Esophagus squamous epithelium (tissue), 5 donors: ENCODE data around the gene MELK. TPM values are rescaled to one million over a fixed set of nuclear protein-coding genes. Genes with fewer than 3 reads are reported as not detected.

Experiments used
- DNase-seq: peaks from one replicate; lab custom pipeline; 2025; lab: John Stamatoyannopoulos, UW
- H3K27ac ChIP-seq, 4 donors: fragments of 200-600 bp; sonication (generic); one replicate each; pipeline ENCODE4 v1.5.1; 2016 to 2019; ENCODE audit warnings: mild to moderate bottlenecking in 1 of 4
- H3K27me3 ChIP-seq, 4 donors: fragments of 200-600 bp; sonication (generic); 1 replicate in 3 of 4; 2 replicates in 1 of 4; pipeline versions ENCODE4 v1.5.1 to v1.6.0; 2017 to 2021; ENCODE audit warnings: antibody characterized with exemption in 1 of 4
- H3K36me3 ChIP-seq, 3 donors: fragments of 200-600 bp; sonication (generic); one replicate each; pipeline ENCODE4 v1.5.1; 2016 to 2019
- H3K4me1 ChIP-seq, 3 donors: fragments of 200-600 bp; sonication (generic); one replicate each; pipeline ENCODE4 v1.5.1; 2017 to 2019
- H3K4me3 ChIP-seq, 4 donors: fragments of 200-600 bp; sonication (generic); 1 replicate in 3 of 4; 2 replicates in 1 of 4; pipeline ENCODE4 v1.5.1; 2016 to 2019; ENCODE audit warnings: mild to moderate bottlenecking in 2 of 4, moderate library complexity in 1 of 4
- H3K9me3 ChIP-seq, 3 donors: fragments of 200-600 bp; sonication (generic); one replicate each; pipeline ENCODE4 v1.5.1; 2016 to 2019
- CTCF ChIP-seq, 6 experiments: fragments of 450-650 bp in 4 of 6; fragments of 200-600 bp in 2 of 6; sonication (generic) in 2 of 6; IDR thresholded peaks; one replicate each; pipeline ENCODE4 v1.5.1; 2016 to 2019; ENCODE audit warnings: antibody characterized with exemption in 6 of 6, mild to moderate bottlenecking in 4 of 6, moderate library complexity in 4 of 6
- POLR2A ChIP-seq, 4 donors: fragments of 450-650 bp; IDR thresholded peaks; one replicate each; pipeline ENCODE4 v1.6.1; 2017; ENCODE audit warnings: antibody characterized with exemption in 4 of 4, mild to moderate bottlenecking in 4 of 4, moderate library complexity in 3 of 4
- WGBS, 2 donors: methylation state at CpG; one replicate each; pipeline ENCODE4 v1.1.5; 2018; 5-methylcytosine and 5-hydroxymethylcytosine counted together
- intact Hi-C: fragments of 100-400 bp; cut with DNase I; formaldehyde crosslinking; loops from one replicate; pipeline ENCODE4 v1.15.0; 2022
- total RNA-seq, 4 donors: library from RNA; depleted of rRNA; stranded (reverse); fragments of >200 nt; gene quantifications; one replicate each; pipeline ENCODE4 v1.1.0, GENCODE V29; 2016
- donor health status: DM: yes; HTN: yes; CAD: no.

The MELK gene
- total RNA-seq, 4 donors from 2014 or later = 5.0 to 21.1 (median 12.4) TPM

GRCh38 chr9:36720043-36720442 is 147.3 kb downstream of the MELK start:
- no peak overlapping the region for H3K27ac ChIP-seq
- no peaks in the 10 kb centered on the region for H3K9me3 ChIP-seq
- no peaks in the 10 kb centered on the region for H3K4me1 ChIP-seq
- H3K36me3 ChIP-seq = no peaks in the 10 kb centered on the region
- 79 to 85% methylated on average over 6 to 9 of the region's 9 CpGs for WGBS, 2 donors
- no peak overlapping the region for H3K4me3 ChIP-seq
- no peak for TF ChIP-seq POLR2A (IDR thresholded peaks at IDR 0.05)
- no peak for TF ChIP-seq CTCF (IDR thresholded peaks at IDR 0.05)
- DNase-seq = no peak
- H3K27me3 ChIP-seq = no peaks in the 10 kb centered on the region
- intact Hi-C loops = no loop called here

- no peak overlapping the region for H3K27ac ChIP-seq
- no peak for DNase-seq
- 69 to 75% methylated on average over 7 to 8 of the region's 8 CpGs for WGBS, 2 donors
- H3K9me3 ChIP-seq = no peaks in the 10 kb centered on the region
- intact Hi-C loops = no loop called here
- H3K36me3 ChIP-seq = no peaks in the 10 kb centered on the region
- no peaks in the 10 kb centered on the region for H3K4me1 ChIP-seq
- TF ChIP-seq CTCF (IDR thresholded peaks at IDR 0.05) = no peak
- no peak for TF ChIP-seq POLR2A (IDR thresholded peaks at IDR 0.05)
- H3K4me3 ChIP-seq = no peak overlapping the region
- H3K27me3 ChIP-seq = no peaks in the 10 kb centered on the region
Measured at GRCh38 chr9:36721846-36722588, 149.3 kb downstream of the MELK start.

GRCh38 chr9:36725777-36726356 is 153.2 kb downstream of the MELK start:
- intact Hi-C loops = no loop called here
- H3K4me1 ChIP-seq = no peaks in the 10 kb centered on the region

More at GRCh38 chr9:36725777-36726356, 153.2 kb downstream of the MELK start:
- Histone ChIP-seq H3K4me3 (no peak overlapping the region), H3K27me3 (no peaks in the 10 kb centered on the region), H3K27ac (no peak overlapping the region), H3K36me3 (no peaks in the 10 kb centered on the region), H3K9me3 (no peaks in the 10 kb centered on the region)
- WGBS, 2 donors = 44% methylated on average over 1 of the region's 3 CpGs; no CpG with 5 or more reads in 1 of the 2 donors
- TF ChIP-seq CTCF (IDR thresholded peaks at IDR 0.05) (no peak), POLR2A (IDR thresholded peaks at IDR 0.05) (no peak)
- no peak for DNase-seq

Other genes starting within 250 kb of the MELK start
- gene RNF38, start 172.6 kb upstream of the MELK start, total RNA-seq = 10 to 100 TPM; 11.1 to 25.9 (median 13.5) TPM